Adrenal gland (tissue), 12 donors: ENCODE measurements around the gene LHFPL6. TPM values are rescaled to one million over a fixed set of nuclear protein-coding genes. Genes with fewer than 3 reads are reported as not detected.

Source experiments
- DNase-seq, 7 donors: peaks; one replicate each; pipeline ENCODE4 v3.0.0-alpha.2; 2019 to 2020
- H3K27ac ChIP-seq, 5 donors: fragments of 200-600 bp; sonication (generic) in 4 of 5; 1 replicate in 3 of 5; 2 replicates in 2 of 5; pipeline versions ENCODE4 v1.5.1 to v1.8.0; 2016 to 2020; ENCODE audit warnings: mild to moderate bottlenecking in 1 of 5
- H3K27me3 ChIP-seq: fragments of 200-600 bp; 2 replicates; pipeline ENCODE4 v1.8.0; 2021
- H3K36me3 ChIP-seq, 2 donors: fragments of 200-600 bp; replicated peaks in 1 of 2; 1 replicate in 1 of 2; 2 replicates in 1 of 2; pipeline versions ENCODE4 v1.5.1 to v1.8.0; 2018 to 2022
- H3K4me1 ChIP-seq, 2 donors: fragments of 200-600 bp; replicated peaks in 1 of 2; 1 replicate in 1 of 2; 2 replicates in 1 of 2; pipeline versions ENCODE4 v1.5.1 to v1.8.0; 2018 to 2021
- H3K4me3 ChIP-seq, 4 donors: fragments of 200-600 bp; sonication (generic) in 3 of 4; one replicate each; pipeline ENCODE4 v1.5.1; 2016 to 2018
- H3K9me3 ChIP-seq, 3 donors: fragments of 200-600 bp; sonication (generic) in 1 of 3; replicated peaks in 1 of 3; 1 replicate in 2 of 3; 2 replicates in 1 of 3; pipeline versions ENCODE4 v1.5.1 to v1.8.0; 2016 to 2021
- CTCF ChIP-seq, 6 experiments: fragments of 450-650 bp in 4 of 6; fragments of 200-600 bp in 2 of 6; sonication (generic) in 1 of 6; IDR thresholded peaks; 1 replicate in 5 of 6; 2 replicates in 1 of 6; pipeline versions ENCODE4 v1.5.1 to v1.8.0; 2016 to 2021; ENCODE audit warnings: antibody characterized with exemption in 6 of 6, mild to moderate bottlenecking in 2 of 6, moderate library complexity in 1 of 6
- POLR2A ChIP-seq, 2 donors: fragments of 450-650 bp; IDR thresholded peaks; one replicate each; pipeline ENCODE4 v1.6.1; 2017; ENCODE audit warnings: antibody characterized with exemption in 2 of 2, mild to moderate bottlenecking in 2 of 2, moderate library complexity in 1 of 2
- WGBS, 4 donors: extraction: QIAGEN DNeasy Blood & Tissue Kit in 2 of 4; methylation state at CpG; one replicate each; pipeline versions ENCODE4 v1.1.5 to v1.1.7; 2013 to 2017; 5-methylcytosine and 5-hydroxymethylcytosine counted together
- intact Hi-C, 2 donors: fragments of 100-400 bp; cut with DNase I; formaldehyde crosslinking; loops; one replicate each; pipeline versions ENCODE4 v1.14.1 to v1.15.0; 2022 to 2023
- polyA plus RNA-seq, 3 donors: library from polyadenylated mRNA; stranded (reverse); fragments of 200-250 nt in 2 of 3; fragments of 350-450 nt in 1 of 3; fragmentation: Illumina TruSeq in 1 of 3; extraction: RNeasy Lipid Tissue Mini Kit (QIAGEN cat#74804) in 1 of 3; gene quantifications; one replicate each; pipeline ENCODE4 v1.2.3, GENCODE V29; 2013 to 2014
- total RNA-seq, 9 donors: library from RNA; depleted of rRNA in 4 of 9; stranded (reverse); fragments of >200 nt in 4 of 9; fragments of 120-200 nt in 1 of 9; fragmentation: NEBNext Ultra II Directional in 1 of 9; extraction: Animal tissue kit (Norgen Biotek cat#: 25700) in 1 of 9; gene quantifications; one replicate each; pipeline versions ENCODE4 v1.1.0 to v1.2.4, GENCODE V29; 2013 to 2023
- donor health status: healthy with polysubstance abuse.
- donor health status: Bipolar disorder and iron deficiency.
- donor health status: DM: yes; HTN: yes; CAD: no.
- donor health status: DM: no; HTN: no; CAD: no.
- donor health status: DM: no; HTN: no; CAD: no.
- donor health status: DM: yes; HTN: yes; CAD: no.

LHFPL6 gene
- total and polyA plus RNA-seq, 12 donors: 28.9 to 113 (median 46.6) TPM

GRCh38 chr13:39373145-39373544, 229.8 kb downstream of the LHFPL6 start:
- intact Hi-C loops: no loop called here
- no peak for DNase-seq
- Histone ChIP-seq H3K4me1 (no peaks in the 10 kb centered on the region), H3K9me3 (no peaks in the 10 kb centered on the region), H3K27me3 (no peaks in the 10 kb centered on the region), H3K27ac (no peak overlapping the region), H3K4me3 (no peak overlapping the region), H3K36me3 (no peaks in the 10 kb centered on the region)
- WGBS, 4 donors: 76 to 93% (median 85%) methylated on average over 2 to 3 of the region's 3 CpGs
- TF ChIP-seq POLR2A (IDR thresholded peaks at IDR 0.05): no peak
- TF ChIP-seq CTCF (IDR thresholded peaks at IDR 0.05): no peak

- 92 to 98% (median 96%) methylated on average over 5 of the region's 5 CpGs for WGBS, 4 donors
- Histone ChIP-seq H3K27me3 (no peaks in the 10 kb centered on the region), H3K27ac (no peak overlapping the region), H3K4me3 (no peak overlapping the region), H3K4me1 (no peaks in the 10 kb centered on the region), H3K9me3 (no peaks in the 10 kb centered on the region), H3K36me3 (no peaks in the 10 kb centered on the region)
- intact Hi-C loops: no loop called here
- TF ChIP-seq CTCF (IDR thresholded peaks at IDR 0.05) (no peak), POLR2A (IDR thresholded peaks at IDR 0.05) (no peak)
- DNase-seq: no peak
Observed at GRCh38 chr13:39371706-39372105, 231.3 kb downstream of the LHFPL6 start.

- H3K27me3 ChIP-seq: no peaks in the 10 kb centered on the region
- no peak for TF ChIP-seq CTCF (IDR thresholded peaks at IDR 0.05)
- no peak for TF ChIP-seq POLR2A (IDR thresholded peaks at IDR 0.05)
- no peaks in the 10 kb centered on the region for H3K36me3 ChIP-seq
- no peaks in the 10 kb centered on the region for H3K9me3 ChIP-seq
- peak in 1 of 7 donors; percentile 4 for DNase-seq
- no peaks in the 10 kb centered on the region for H3K4me1 ChIP-seq
- 84 to 94% (median 92%) methylated on average over 4 of the region's 4 CpGs for WGBS, 4 donors
- H3K27ac ChIP-seq: no peak overlapping the region
- intact Hi-C loops: no loop called here
- no peak overlapping the region for H3K4me3 ChIP-seq
Observed at GRCh38 chr13:39370554-39370953, 232.4 kb downstream of the LHFPL6 start.

GRCh38 chr13:39370048-39370447, 232.9 kb downstream of the LHFPL6 start:
- Histone ChIP-seq H3K9me3 (no peaks in the 10 kb centered on the region), H3K4me1 (no peaks in the 10 kb centered on the region), H3K4me3 (no peak overlapping the region), H3K36me3 (no peaks in the 10 kb centered on the region), H3K27me3 (no peaks in the 10 kb centered on the region), H3K27ac (no peak overlapping the region)
- no peak for DNase-seq
- no peak for TF ChIP-seq CTCF (IDR thresholded peaks at IDR 0.05)
- no peak for TF ChIP-seq POLR2A (IDR thresholded peaks at IDR 0.05)
- WGBS, 4 donors: 85 to 100% (median 97%) methylated on average over 3 of the region's 3 CpGs
- intact Hi-C loops: no loop called here
